Activated T-helper 2 cell treated with anti-CD3 and anti-CD28 coated beads, Interferon-gamma antibody, Interleukin-2, Interleukin-4, amounts not matched to agents 10 μg/mL and 5 μg/mL and 100 μg/mL, durations not matched to agents 14 hours and 24 hours and 36 hours (primary cell): ENCODE measurements around the gene SFRP2. TPM values are rescaled to one million over a fixed set of nuclear protein-coding genes. Genes with fewer than 3 reads are reported as not detected.
A peak's percentile ranks its signal among the peaks of the same experiment; 100 is the strongest.

Experiments used
- DNase-seq: peaks from one replicate; pipeline ENCODE4 v3.0.0; 2021; ENCODE audit warnings: low spot score
- H3K27ac Mint-ChIP-seq: one replicate; pipeline ENCODE4 v1.8.0; 2021; ENCODE audit warnings: mixed read lengths
- H3K27me3 Mint-ChIP-seq: one replicate; pipeline ENCODE4 v1.8.0; 2021; ENCODE audit warnings: low read depth, mixed read lengths
- H3K36me3 Mint-ChIP-seq: one replicate; pipeline ENCODE4 v1.8.0; 2021; ENCODE audit warnings: low read depth, mixed read lengths
- H3K4me1 Mint-ChIP-seq: one replicate; pipeline ENCODE4 v1.8.0; 2021; ENCODE audit warnings: low read depth, mixed read lengths
- H3K4me3 Mint-ChIP-seq: one replicate; pipeline ENCODE4 v1.8.0; 2021; ENCODE audit warnings: low read depth, mild to moderate bottlenecking, moderate library complexity, mixed read lengths
- H3K9me3 Mint-ChIP-seq: one replicate; pipeline ENCODE4 v1.8.0; 2021; ENCODE audit warnings: mixed read lengths
- intact Hi-C: fragments of 100-400 bp; cut with micrococcal nuclease; formaldehyde crosslinking; loops from one replicate; pipeline ENCODE4 v1.15.1; 2023
- total RNA-seq: library from RNA; stranded (reverse); gene quantifications from 2 replicates; pipeline ENCODE4 v1.2.3, GENCODE V29; 2022

Gene SFRP2
- total RNA-seq, 1 donor from 2014 or later: not detected

GRCh38 chr4:153790962-153791551 is 2.2 kb upstream of the SFRP2 start:
- DNase-seq: no peak
- H3K9me3 Mint-ChIP-seq: no peaks in the 10 kb centered on the region
- intact Hi-C loops: loop anchor here (2.0 to 5.0 kb wide), 3 partner anchors 541 to 951 kb away; partner anchors contain the start of gene LRAT
- H3K4me1 Mint-ChIP-seq: peaks cover 16% of the 10 kb centered on the region
- H3K27me3 Mint-ChIP-seq: peaks cover 91% of the 10 kb centered on the region
- no peak overlapping the region for H3K27ac Mint-ChIP-seq
- peak overlapping the region; percentile 58 for H3K4me3 Mint-ChIP-seq
- H3K36me3 Mint-ChIP-seq: no peaks in the 10 kb centered on the region

GRCh38 chr4:153790500-153790865 is 1.6 kb upstream of the SFRP2 start:
- no peak for DNase-seq
- peaks cover 91% of the 10 kb centered on the region for H3K27me3 Mint-ChIP-seq
- intact Hi-C loops: loop anchor here (2.0 to 5.0 kb wide), 3 partner anchors 542 to 952 kb away; partner anchors contain the start of gene LRAT
- no peaks in the 10 kb centered on the region for H3K36me3 Mint-ChIP-seq
- H3K27ac Mint-ChIP-seq: no peak overlapping the region
- no peaks in the 10 kb centered on the region for H3K9me3 Mint-ChIP-seq
- peaks cover 16% of the 10 kb centered on the region for H3K4me1 Mint-ChIP-seq
- H3K4me3 Mint-ChIP-seq: no peak overlapping the region

GRCh38 chr4:153789741-153790499 is 1.0 kb upstream of the SFRP2 start:
- DNase-seq: no peak
- peaks cover 16% of the 10 kb centered on the region for H3K4me1 Mint-ChIP-seq
- H3K36me3 Mint-ChIP-seq: no peaks in the 10 kb centered on the region
- no peak overlapping the region for H3K27ac Mint-ChIP-seq
- H3K9me3 Mint-ChIP-seq: no peaks in the 10 kb centered on the region
- H3K4me3 Mint-ChIP-seq: no peak overlapping the region
- intact Hi-C loops: loop anchor here (2.0 to 5.0 kb wide), 4 partner anchors 227 to 952 kb away; partner anchors contain the start of gene LRAT
- peaks cover 87% of the 10 kb centered on the region for H3K27me3 Mint-ChIP-seq

GRCh38 chr4:153788051-153788412 is 851 bp downstream of the SFRP2 start:
- peaks cover 16% of the 10 kb centered on the region for H3K4me1 Mint-ChIP-seq
- H3K9me3 Mint-ChIP-seq: no peaks in the 10 kb centered on the region
- H3K4me3 Mint-ChIP-seq: no peak overlapping the region
- no peak for DNase-seq
- peaks cover 83% of the 10 kb centered on the region for H3K27me3 Mint-ChIP-seq
- intact Hi-C loops: loop anchor here (5.0 kb wide), 1 partner anchor 229 kb away; no protein-coding TSS in a partner anchor
- H3K27ac Mint-ChIP-seq: no peak overlapping the region
- H3K36me3 Mint-ChIP-seq: no peaks in the 10 kb centered on the region

GRCh38 chr4:153787575-153787974 is 1.3 kb downstream of the SFRP2 start:
- Mint-ChIP-seq H3K9me3 (no peaks in the 10 kb centered on the region), H3K4me1 (peaks cover 13% of the 10 kb centered on the region), H3K4me3 (no peak overlapping the region), H3K27ac (no peak overlapping the region), H3K36me3 (no peaks in the 10 kb centered on the region), H3K27me3 (peaks cover 81% of the 10 kb centered on the region)
- no peak for DNase-seq
- intact Hi-C loops: loop anchor here (5.0 kb wide), 1 partner anchor 230 kb away; no protein-coding TSS in a partner anchor

- peaks cover 81% of the 10 kb centered on the region for H3K27me3 Mint-ChIP-seq
- H3K4me3 Mint-ChIP-seq: no peak overlapping the region
- no peaks in the 10 kb centered on the region for H3K9me3 Mint-ChIP-seq
- no peaks in the 10 kb centered on the region for H3K36me3 Mint-ChIP-seq
- H3K4me1 Mint-ChIP-seq: peaks cover 13% of the 10 kb centered on the region
- intact Hi-C loops: loop anchor here (5.0 kb wide), 1 partner anchor 230 kb away; no protein-coding TSS in a partner anchor
- no peak for DNase-seq
- no peak overlapping the region for H3K27ac Mint-ChIP-seq
Observed at GRCh38 chr4:153787061-153787560, 1.8 kb downstream of the SFRP2 start.

GRCh38 chr4:153785910-153786721 is 2.8 kb downstream of the SFRP2 start:
- no peak overlapping the region for H3K27ac Mint-ChIP-seq
- H3K4me3 Mint-ChIP-seq: no peak overlapping the region
- no peaks in the 10 kb centered on the region for H3K36me3 Mint-ChIP-seq
- H3K9me3 Mint-ChIP-seq: no peaks in the 10 kb centered on the region
- DNase-seq: no peak
- peaks cover 4% of the 10 kb centered on the region for H3K4me1 Mint-ChIP-seq
- intact Hi-C loops: loop anchor here (5.0 kb wide), 1 partner anchor 231 kb away; no protein-coding TSS in a partner anchor
- peaks cover 79% of the 10 kb centered on the region for H3K27me3 Mint-ChIP-seq

GRCh38 chr4:153784166-153784699 is 4.7 kb downstream of the SFRP2 start:
- Mint-ChIP-seq H3K27me3 (peaks cover 73% of the 10 kb centered on the region), H3K9me3 (no peaks in the 10 kb centered on the region), H3K4me1 (peaks cover 3% of the 10 kb centered on the region), H3K4me3 (no peak overlapping the region), H3K36me3 (no peaks in the 10 kb centered on the region), H3K27ac (no peak overlapping the region)
- intact Hi-C loops: no loop called here
- no peak for DNase-seq

- Mint-ChIP-seq H3K4me1 (no peaks in the 10 kb centered on the region), H3K27me3 (peaks cover 70% of the 10 kb centered on the region), H3K27ac (no peak overlapping the region), H3K4me3 (no peak overlapping the region), H3K9me3 (no peaks in the 10 kb centered on the region), H3K36me3 (no peaks in the 10 kb centered on the region)
- no peak for DNase-seq
- intact Hi-C loops: no loop called here
Observed at GRCh38 chr4:153782581-153782980, 6.3 kb downstream of the SFRP2 start.

GRCh38 chr4:153781717-153782416 is 7.0 kb downstream of the SFRP2 start:
- intact Hi-C loops: no loop called here

GRCh38 chr4:153781280-153781679 is 7.6 kb downstream of the SFRP2 start:
- no peak overlapping the region for H3K4me3 Mint-ChIP-seq
- peaks cover 62% of the 10 kb centered on the region for H3K27me3 Mint-ChIP-seq
- no peak overlapping the region for H3K27ac Mint-ChIP-seq
- no peak for DNase-seq
- no peaks in the 10 kb centered on the region for H3K9me3 Mint-ChIP-seq
- H3K36me3 Mint-ChIP-seq: no peaks in the 10 kb centered on the region
- intact Hi-C loops: no loop called here
- H3K4me1 Mint-ChIP-seq: no peaks in the 10 kb centered on the region

More at GRCh38 chr4:153781717-153782416, 7.0 kb downstream of the SFRP2 start:
- Mint-ChIP-seq H3K4me3 (no peak overlapping the region), H3K27ac (no peak overlapping the region), H3K36me3 (no peaks in the 10 kb centered on the region), H3K27me3 (peaks cover 63% of the 10 kb centered on the region), H3K4me1 (no peaks in the 10 kb centered on the region), H3K9me3 (no peaks in the 10 kb centered on the region)
- no peak for DNase-seq

- Mint-ChIP-seq H3K36me3 (no peaks in the 10 kb centered on the region), H3K9me3 (no peaks in the 10 kb centered on the region), H3K27ac (no peak overlapping the region), H3K4me1 (no peaks in the 10 kb centered on the region), H3K27me3 (peaks cover 62% of the 10 kb centered on the region), H3K4me3 (no peak overlapping the region)
- no peak for DNase-seq
- intact Hi-C loops: no loop called here
Observed at GRCh38 chr4:153780876-153781275, 8.0 kb downstream of the SFRP2 start.
